ENCODE measurements around the gene RHBDF1.
"Not testable (repeated sequence)": the region's sequence is repeated elsewhere in the genome, so short reads cannot be mapped to it uniquely, and the experiment has no call there.

RHBDF1 gene

DNA sequence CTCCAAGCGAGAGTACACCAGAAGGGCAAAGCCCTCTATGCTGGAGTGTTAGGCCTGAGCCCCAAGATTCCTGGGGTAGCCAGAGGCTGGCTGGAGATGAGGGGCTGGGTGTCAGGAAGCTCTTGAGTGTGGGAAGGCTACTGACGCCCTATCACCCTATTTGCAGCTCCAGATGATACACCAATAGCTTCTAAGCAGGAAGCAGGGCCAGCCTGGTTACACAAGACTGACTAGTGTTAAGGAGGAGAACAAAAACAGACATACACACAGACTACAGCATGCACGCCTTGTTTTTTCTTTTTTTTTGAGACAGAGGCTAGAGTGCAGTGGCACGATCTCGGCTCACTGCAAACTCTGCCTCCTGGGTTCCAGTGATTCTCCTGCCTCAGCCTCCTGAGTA, 34.9 kb downstream of the RHBDF1 start:
- no peak for DNase-seq

DNA sequence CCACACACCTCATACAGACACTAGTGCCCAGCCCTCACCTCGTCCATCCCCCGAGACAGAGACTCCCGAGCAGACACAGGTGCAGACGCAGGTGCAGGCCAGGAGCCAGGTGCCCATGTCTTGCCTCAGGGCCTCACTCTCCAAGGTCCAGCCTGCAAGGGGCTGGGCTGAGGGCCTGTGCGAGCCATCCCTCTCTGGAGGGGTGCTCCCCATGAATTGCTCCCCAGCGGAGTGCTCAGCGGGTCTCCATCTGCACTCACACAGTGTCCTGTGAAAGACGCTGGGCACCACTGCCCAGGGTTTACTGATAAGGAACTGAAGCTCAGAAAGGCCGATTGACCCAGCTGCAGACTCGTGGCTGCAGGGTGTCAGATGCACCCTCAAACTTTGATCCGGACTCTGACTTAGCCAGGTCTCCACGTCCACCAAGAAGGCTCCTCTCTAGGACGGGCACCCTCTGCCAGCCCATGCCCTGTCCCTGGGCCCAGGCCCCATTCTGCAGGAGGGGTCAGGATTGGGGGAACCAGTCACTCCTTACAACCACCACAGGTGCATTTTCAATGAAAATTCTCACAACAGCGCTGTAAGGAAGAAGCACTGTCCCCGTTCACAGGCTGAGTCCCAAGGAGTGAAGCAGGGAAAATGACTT, 36.0 kb downstream of the RHBDF1 start:
- DNase-seq, result no peak

DNA sequence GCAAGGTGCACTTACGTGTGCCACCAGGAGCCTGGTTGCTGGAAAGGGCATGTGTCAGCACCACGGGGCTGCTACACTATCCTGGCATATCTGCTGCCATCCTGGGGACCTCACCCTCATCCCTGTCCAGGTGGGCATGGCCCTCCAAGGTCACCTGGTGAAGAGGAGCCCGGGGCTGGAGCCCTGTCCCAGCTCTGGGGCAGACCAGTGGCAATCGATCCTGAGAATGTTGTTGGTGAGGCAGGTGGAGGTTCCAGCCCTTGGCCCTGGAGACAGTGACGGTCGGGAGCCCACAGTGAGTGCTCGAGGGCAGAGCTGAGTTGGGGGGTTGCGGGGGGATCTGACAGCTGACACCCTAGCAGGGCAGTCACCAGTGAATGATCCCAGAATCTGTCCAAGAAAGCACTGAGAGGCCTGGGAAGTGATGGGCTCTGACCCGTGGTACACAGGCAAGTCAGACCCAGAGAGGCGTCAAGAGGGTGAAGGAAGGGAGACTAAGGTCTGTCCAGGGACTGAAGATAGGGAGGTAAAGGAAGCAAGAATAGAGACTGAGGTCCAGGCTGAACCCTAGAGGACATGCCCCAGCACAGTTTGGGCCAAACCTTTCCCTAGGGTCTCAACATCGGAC, 36.6 kb downstream of the RHBDF1 start:
- DNase-seq, result no peak

- DNase-seq, result no peak
These were observed 37.3 kb downstream of the RHBDF1 start for GRCh38 chr16:35011-35677.

GRCh38 chr16:34648-34987, 37.8 kb downstream of the RHBDF1 start:
- no peak for DNase-seq

DNA sequence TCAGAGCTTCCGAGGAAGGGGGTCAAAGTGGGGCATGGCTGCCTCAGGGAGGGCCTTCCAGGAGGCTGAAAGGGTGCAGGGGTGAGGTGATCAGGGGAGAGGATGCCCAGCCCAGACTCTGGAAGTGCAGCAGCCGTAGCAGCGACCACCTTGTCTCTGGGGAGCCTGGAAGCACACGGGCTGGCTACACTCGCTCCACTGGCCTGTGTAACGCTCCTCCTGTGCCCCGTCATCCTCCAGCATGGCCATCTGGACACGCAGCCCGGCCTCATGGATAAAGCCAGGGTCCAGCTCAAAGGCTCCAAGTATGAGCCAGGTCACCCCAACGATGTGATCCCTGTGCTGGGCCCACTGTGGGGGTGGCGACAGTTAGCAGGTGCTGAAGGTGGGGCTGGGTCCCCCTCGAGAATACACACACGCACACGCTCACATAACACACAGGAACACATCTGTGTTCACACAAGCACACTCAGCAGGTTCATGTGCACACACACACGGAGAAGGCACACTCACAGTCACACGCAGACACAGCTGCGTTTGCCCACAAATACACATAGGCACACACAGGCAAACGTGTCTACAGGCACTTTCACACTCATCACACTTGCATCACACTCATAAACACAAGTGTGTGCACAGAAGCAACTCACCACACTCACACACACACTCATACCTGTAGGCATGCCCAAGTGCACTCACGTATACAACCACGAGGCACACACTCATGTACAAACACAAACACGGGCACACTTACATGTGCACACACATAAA, 38.4 kb downstream of the RHBDF1 start:
- DNase-seq, result no peak

- DNase-seq, result not testable (repeated sequence)
These were observed 39.1 kb downstream of the RHBDF1 start for GRCh38 chr16:33154-33876.

DNA sequence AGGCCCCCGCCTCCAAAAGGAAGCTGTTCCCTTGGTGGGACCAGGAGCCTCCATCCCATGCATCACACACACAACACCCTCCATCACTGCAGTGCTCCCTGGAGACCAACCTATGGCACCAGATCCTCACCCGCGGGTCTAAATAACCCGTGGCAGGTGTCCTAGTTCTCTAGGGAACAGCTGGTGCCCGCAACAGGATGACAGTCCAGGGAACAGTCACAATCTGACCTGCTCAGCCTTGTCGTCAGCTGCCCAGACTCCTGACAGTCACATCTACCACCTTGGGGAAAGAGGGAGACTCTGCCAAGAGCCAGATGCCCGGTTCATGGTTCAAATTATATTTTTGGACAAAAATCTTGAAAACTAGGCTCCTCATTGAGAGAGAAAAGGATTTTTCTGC, 41.8 kb downstream of the RHBDF1 start:
- not testable (repeated sequence) for DNase-seq

DNA sequence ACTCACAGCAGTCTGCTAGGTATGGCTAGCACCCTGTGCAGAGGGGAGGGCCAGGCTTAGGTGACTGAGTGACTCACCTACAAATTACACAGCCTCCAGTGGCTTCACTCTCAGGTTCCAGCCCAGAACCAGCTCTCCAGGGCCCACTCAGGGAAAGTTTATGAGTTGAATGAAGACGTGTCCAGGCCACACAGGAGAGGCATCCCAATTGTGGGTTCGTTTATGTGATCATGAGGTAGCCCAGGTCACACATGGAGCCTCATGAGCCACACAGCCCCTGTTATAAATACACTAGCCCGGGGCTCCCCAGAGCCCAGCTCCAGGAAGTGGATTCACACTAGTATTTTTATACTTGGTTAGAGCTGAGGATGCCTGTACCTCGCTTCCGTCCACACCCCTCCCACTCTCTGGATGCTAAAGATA, 46.5 kb downstream of the RHBDF1 start:
- DNase-seq, result not testable (repeated sequence)

- DNase-seq, result not testable (repeated sequence)
These were observed 48.3 kb downstream of the RHBDF1 start for GRCh38 chr16:24151-24550.

- not testable (repeated sequence) for DNase-seq
These were observed 51.5 kb downstream of the RHBDF1 start for GRCh38 chr16:20886-21285.

GRCh38 chr16:17062-17765, 55.2 kb downstream of the RHBDF1 start:
- not testable (repeated sequence) for DNase-seq

DNA sequence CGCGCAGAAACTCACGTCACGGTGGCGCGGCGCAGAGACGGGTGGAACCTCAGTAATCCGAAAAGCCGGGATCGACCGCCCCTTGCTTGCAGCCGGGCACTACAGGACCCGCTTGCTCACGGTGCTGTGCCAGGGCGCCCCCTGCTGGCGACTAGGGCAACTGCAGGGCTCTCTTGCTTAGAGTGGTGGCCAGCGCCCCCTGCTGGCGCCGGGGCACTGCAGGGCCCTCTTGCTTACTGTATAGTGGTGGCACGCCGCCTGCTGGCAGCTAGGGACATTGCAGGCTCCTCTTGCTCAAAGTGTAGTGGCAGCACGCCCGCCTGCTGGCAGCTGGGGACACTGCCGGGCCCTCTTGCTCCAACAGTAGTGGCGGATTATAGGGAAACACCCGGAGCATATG, 61.7 kb downstream of the RHBDF1 start:
- not testable (repeated sequence) for DNase-seq

DNA sequence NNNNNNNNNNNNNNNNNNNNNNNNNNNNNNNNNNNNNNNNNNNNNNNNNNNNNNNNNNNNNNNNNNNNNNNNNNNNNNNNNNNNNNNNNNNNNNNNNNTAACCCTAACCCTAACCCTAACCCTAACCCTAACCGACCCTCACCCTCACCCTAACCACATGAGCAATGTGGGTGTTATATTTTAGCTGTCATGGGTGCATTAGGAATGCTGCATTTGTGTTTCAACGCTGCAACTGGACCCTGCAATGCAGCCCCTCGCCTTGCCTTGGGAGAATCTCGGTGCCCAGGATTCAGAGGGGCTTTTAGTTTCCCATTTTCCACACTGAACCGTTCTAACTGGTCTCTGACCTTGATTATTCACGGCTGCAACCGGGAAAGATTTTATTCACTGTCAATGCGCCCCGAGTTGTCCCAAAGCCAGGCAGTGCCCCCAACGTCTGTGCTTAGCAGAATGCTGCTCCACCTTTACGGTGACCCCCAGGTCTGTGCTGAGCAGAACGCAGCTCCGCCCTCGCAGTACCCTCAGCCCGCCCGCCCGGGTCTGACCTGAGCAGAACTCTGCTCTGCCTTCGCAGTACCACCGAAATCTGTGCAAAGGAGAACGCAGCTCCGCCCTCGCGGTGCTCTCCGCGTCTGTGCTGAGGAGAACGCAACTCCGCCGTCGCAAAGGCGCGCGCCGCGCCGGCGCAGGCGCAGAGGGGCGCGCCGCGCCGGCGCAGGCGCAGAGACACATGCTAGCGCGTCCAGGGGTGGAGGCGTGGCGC, 62.3 kb downstream of the RHBDF1 start:
- no peak for DNase-seq

All from right kidney (tissue), 1 donor.